ENCODE measurements around the gene GOPC. TPM values are rescaled to one million over a fixed set of nuclear protein-coding genes. Genes with fewer than 3 reads are reported as not detected.

The GOPC gene
- total RNA-seq, 4 donors from 2014 or later: 20.2 to 24.7 (median 22.2) TPM

DNA sequence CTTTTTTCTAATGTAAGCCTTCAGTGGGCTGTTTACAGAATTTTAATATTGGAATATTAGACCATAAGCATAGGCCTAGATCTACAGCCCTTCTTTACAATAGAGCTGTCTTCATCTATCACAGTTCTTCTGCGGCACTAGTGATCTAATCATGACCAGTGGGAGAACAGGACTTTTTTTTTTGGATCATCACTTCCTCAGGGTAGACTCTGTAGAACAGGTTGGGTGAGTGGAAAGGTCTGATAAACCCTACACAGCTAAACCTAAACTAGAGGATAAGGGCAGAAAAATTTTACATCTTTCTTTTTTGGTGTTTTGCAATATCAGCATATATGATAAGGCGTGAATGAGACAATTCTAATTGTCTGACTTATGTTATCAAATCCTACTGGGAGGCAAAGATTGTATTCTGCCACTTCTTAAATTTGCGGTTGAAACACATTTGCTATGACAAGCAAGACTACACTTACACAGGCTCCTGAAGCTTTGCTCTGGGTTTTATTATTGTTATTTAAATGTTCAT, 52.2 kb downstream of the GOPC start:
- intact Hi-C loops (cut with DNase I; ENCODE audit: low total_unique reads): no loop called here

GRCh38 chr6:117549611-117550010, 52.7 kb downstream of the GOPC start:
- no peak for TF ChIP-seq CTCF (IDR thresholded peaks at IDR 0.05)
- intact Hi-C loops (cut with DNase I; ENCODE audit: low total_unique reads): loop anchor here (10.0 kb wide), 1 partner anchor 55 kb away; no protein-coding TSS in a partner anchor
- H3K4me3 ChIP-seq (ENCODE audit: low read depth, poor library complexity, severe bottlenecking): no peak overlapping the region
- no peak for DNase-seq (ENCODE audit: low spot score in 2 of 2)
- WGBS, 2 donors: 93 to 96% methylated on average over 4 of the region's 4 CpGs

More for the DNA sequence above, 52.2 kb downstream of the GOPC start:
- no peak for DNase-seq (ENCODE audit: low spot score in 2 of 2)
- TF ChIP-seq POLR2A (IDR thresholded peaks at IDR 0.05) (no peak), CTCF (IDR thresholded peaks at IDR 0.05) (no peak)
- WGBS, 2 donors: 83 to 87% methylated on average over 3 of the region's 3 CpGs
- no peak overlapping the region for H3K4me3 ChIP-seq (ENCODE audit: low read depth, poor library complexity, severe bottlenecking)

GRCh38 chr6:117548797-117549301, 53.5 kb downstream of the GOPC start:
- H3K4me3 ChIP-seq (ENCODE audit: low read depth, poor library complexity, severe bottlenecking): no peak overlapping the region
- WGBS, 2 donors: 84 to 86% methylated on average over 8 of the region's 8 CpGs
- DNase-seq (ENCODE audit: low spot score in 2 of 2): no peak
- TF ChIP-seq POLR2A (IDR thresholded peaks at IDR 0.05): no peak
- TF ChIP-seq CTCF (IDR thresholded peaks at IDR 0.05): no peak
- intact Hi-C loops (cut with DNase I; ENCODE audit: low total_unique reads): loop anchor here (10.0 kb wide), 1 partner anchor 54 kb away; no protein-coding TSS in a partner anchor

DNA sequence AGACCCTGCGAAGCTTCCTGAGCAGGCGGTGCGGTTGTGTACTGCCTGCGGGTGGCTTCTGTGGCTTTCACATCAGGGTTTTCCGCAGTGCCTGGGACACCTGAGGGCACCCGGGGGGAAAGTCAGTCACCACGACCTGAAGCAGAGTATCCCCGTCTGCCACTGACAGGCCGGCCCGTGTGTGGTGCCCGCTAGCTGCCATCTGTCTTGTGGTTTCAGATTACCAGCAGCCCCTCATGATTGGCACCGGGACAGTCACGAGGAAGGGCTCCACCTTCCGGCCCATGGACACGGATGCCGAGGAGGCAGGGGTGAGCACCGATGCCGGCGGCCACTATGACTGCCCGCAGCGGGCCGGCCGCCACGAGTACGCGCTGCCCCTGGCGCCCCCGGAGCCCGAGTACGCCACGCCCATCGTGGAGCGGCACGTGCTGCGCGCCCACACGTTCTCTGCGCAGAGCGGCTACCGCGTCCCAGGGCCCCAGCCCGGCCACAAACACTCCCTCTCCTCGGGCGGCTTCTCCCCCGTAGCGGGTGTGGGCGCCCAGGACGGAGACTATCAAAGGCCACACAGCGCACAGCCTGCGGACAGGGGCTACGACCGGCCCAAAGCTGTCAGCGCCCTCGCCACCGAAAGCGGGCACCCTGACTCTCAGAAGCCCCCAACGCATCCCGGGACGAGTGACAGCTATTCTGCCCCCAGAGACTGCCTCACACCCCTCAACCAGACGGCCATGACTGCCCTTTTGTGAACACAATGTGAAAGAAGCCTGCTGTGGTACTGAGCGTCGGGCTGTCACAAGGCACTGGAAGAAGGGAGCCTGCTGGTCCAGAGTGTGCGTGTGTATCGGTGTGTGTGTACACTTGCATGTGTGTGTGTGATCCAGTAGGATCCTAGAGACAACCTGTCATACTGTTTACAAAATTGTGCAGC, 54.4 kb downstream of the GOPC start:
- intact Hi-C loops (cut with DNase I; ENCODE audit: low total_unique reads): loop anchor here (10.0 kb wide), 1 partner anchor 53 kb away; no protein-coding TSS in a partner anchor
- H3K4me3 ChIP-seq (ENCODE audit: low read depth, poor library complexity, severe bottlenecking): no peak overlapping the region
- WGBS, 2 donors: 19 to 45% methylated on average over 33 to 60 of the region's 64 CpGs
- DNase-seq (ENCODE audit: low spot score in 2 of 2): peak; percentile 41 to 87
- TF ChIP-seq POLR2A (IDR thresholded peaks at IDR 0.05) (no peak), CTCF (IDR thresholded peaks at IDR 0.05) (no peak)

GRCh38 chr6:117546674-117547073, 55.6 kb downstream of the GOPC start:
- H3K4me3 ChIP-seq (ENCODE audit: low read depth, poor library complexity, severe bottlenecking): no peak overlapping the region
- 88% methylated on average over 5 of the region's 5 CpGs for WGBS, 2 donors
- intact Hi-C loops (cut with DNase I; ENCODE audit: low total_unique reads): loop anchor here (10.0 kb wide), 1 partner anchor 52 kb away; no protein-coding TSS in a partner anchor

More at GRCh38 chr6:117546674-117547073, 55.6 kb downstream of the GOPC start:
- TF ChIP-seq CTCF (IDR thresholded peaks at IDR 0.05) (no peak), POLR2A (IDR thresholded peaks at IDR 0.05) (no peak)
- no peak for DNase-seq (ENCODE audit: low spot score in 2 of 2)
